NOMO-1 (cell line): ENCODE data around the gene THOC6.

Source experiments
- DNase-seq, 2 experiments: peaks; one replicate each; lab custom pipeline; 2025; ENCODE audit not compliant: unreplicated experiment in 2 of 2; lab: John Stamatoyannopoulos, UW

Gene THOC6

DNA sequence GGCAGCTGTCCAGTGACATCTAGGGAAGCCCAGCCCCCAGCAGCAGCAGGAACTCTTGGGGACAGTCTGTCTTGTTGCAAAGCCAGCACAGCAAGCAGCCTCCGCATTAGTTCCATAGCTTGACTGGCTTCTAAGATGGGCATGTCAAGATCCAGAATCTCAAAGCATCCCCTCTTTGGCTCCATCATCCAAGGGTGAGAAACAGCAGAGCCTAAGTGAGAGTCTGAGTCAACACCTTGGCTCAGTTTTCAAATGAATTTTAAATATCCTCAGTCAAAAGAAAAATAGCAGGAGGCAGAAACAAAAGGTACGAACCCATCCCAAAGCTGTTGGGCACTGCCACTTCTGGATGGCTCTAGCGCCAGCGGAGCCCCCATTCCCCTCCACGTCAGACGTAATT lies 8.9 kb upstream of the THOC6 start:
- no peak for DNase-seq

DNA sequence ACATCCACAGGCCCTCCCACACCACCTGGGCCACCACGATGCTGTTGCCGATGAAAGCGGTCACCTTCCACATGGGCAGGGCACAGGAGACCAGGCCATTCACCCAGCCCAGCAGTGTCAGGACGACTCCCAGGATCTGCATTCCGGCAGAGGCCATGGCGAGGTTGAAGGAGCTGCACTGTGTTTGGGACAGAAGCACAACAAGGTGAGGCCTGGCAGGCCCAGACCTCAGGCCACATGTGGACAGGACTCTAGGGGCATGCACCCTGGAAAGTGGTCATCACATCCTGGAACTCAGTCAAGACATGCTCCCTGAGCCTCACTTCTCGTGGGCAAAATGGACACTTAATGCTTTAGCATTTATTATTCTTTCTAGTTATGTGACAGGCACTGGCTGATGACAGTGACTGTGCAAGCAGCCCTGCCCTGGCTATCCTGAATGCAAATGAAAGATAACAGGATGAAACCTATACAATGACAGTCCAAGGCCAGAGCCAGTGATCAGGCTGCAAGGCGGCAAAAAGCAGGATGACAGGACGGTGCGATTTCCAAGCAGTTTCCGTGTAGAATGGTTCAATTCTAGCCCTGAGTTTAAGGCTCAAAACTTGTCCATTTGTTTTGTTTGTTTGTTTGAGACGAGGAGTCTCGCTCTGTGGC lies 7.8 kb upstream of the THOC6 start:
- no peak for DNase-seq

DNA sequence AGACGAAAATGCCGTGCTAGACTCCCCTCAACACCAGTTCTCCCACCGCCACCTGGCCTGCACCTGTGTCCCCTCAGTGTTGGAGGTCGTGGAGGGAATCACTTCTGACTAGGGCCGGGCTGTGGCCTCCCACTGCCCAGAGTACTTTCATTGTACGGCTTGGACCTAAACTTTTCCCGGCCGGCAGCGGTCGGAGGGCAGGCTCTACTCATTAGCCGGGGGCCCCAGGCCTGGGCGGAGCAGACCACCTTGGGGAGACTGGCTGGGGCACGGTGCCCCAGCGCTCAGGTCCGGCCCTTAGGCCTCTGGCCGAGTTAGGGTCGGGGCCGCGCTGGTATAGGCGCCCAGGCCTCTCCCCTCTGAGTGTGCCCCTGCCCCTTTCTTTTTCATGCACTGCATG lies 6.5 kb upstream of the THOC6 start:
- DNase-seq: no peak

DNA sequence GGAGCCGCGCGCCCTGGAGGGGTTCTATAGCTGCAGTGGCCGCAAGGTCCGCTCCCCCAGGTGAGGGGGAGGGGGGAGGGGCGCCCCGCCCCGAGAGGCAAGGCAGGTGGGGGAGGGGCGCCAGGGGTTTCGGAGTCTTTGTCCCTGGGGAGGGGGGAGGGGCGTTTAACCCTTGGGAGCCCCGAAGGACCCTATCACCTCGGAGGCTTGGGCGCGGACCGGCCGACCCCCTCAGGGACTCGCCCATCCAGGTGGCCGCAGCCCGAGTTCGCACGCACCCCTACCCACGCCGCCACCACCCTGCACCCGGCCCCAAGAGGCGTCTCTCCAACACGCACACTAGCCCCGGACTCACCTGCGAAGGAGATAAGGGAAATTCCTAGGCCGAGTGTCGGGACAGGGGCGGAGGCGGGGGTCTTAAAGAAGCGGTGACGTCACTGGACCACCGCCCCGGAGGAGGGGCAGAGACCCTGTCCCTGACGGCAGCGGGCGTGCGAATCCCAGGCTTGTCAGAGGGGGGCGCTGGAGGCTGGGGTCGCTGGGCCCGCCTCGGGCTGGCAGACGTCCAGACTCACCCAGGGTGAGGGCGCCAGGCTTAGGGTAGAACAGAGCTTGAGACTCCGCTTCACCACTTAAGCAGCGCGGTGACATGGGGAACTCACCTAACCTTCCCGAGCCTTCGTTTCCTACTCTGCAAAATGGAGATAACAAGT lies 5.9 kb upstream of the THOC6 start, which contains the start of gene CLDN6:
TSS of gene CLDN6 (minus strand) at position 390 of the 713 bp plus-strand sequence. CDS start 2,162 bp downstream, outside the sequence.
- DNase-seq: no peak

DNA sequence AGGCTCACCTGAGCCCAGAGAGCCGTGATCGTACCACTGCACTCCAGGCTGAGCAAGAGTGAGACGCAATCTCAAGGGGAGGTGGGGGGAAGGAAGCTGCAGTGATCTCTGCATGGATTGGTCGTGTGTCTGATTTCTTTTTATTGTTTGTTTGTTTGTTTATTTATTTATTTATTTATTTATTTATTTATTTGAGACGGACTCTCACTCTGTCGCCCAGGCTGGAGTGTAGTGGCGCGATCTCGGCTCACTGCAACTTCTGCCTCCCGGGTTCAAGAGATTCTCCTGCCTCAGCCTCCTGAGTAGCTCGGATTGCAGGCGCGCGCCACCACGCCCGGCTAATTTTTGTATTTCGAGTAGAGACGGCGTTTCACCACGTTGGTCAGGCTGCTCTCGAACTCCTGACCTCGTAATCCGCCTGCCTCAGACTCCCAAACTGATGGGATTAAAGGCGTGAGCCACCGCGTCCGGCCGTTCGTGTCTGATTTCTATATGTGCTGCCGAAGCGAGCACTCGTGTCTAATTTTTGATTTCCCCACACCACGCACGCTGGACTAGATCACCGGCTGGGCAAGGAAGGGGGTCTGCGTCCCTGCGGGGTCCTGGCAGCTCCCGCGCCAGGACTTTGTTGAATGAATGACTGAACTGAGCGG lies 4.1 kb upstream of the THOC6 start:
- no peak for DNase-seq

DNA sequence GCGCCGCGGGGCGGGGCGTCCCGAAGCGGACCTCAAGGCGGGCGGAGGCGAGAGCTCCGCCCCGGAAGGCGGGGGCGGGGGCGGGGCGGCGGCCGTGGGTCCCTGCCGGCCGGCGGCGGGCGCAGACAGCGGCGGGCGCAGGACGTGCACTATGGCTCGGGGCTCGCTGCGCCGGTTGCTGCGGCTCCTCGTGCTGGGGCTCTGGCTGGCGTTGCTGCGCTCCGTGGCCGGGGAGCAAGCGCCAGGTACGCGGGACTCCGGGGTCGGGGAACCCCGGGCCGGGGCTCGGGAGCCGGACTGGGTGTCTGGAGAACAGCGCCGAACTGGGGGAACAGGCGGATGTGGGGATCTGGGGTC lies 3.6 kb upstream of the THOC6 start, which contains the start of gene TNFRSF12A:
TSS of gene TNFRSF12A (plus strand) at position 122 of the 357 bp plus-strand sequence. CDS start at position 152, 30 bp downstream.
- DNase-seq: peak; percentile 66 to 87

DNA sequence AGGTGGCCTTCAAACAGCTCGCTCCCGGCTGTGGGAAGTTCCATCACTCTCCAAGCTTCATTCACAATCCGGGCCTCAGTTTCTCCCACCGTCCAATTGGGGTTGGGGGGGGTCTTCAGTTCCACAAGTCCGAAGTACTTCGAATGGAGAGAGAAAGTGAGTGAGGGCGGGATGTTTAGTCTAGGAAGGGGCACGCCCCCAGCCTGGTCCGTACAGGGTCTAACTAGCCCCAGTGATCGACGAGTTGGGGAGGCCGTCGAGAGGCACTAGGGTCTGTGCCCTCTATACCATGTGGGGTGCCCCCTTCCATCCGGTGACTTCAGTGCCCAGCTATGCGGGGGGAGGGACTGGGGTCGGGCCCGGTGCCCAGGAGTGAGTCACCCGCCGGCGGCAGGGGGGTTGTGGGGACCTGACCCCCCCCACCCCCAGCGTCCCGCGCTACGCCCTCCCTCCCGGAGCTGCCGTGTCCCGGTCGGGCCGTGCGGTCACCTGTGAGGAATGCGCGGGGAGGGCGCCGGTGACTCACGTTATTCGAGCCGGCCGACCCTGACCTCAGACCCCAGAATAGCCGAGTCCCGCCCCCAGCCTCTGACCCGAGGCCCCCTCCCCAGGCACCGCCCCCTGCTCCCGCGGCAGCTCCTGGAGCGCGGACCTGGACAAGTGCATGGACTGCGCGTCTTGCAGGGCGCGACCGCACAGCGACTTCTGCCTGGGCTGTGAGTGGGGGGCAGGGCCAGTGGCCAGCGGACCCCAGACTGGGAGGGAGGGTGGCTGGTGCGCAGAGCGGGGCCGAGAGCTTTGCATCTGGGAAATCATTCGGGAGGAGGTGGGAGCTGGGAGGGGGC lies 3.0 kb upstream of the THOC6 start:
- DNase-seq: peak in 1 of 2 experiments; percentile 37

DNA sequence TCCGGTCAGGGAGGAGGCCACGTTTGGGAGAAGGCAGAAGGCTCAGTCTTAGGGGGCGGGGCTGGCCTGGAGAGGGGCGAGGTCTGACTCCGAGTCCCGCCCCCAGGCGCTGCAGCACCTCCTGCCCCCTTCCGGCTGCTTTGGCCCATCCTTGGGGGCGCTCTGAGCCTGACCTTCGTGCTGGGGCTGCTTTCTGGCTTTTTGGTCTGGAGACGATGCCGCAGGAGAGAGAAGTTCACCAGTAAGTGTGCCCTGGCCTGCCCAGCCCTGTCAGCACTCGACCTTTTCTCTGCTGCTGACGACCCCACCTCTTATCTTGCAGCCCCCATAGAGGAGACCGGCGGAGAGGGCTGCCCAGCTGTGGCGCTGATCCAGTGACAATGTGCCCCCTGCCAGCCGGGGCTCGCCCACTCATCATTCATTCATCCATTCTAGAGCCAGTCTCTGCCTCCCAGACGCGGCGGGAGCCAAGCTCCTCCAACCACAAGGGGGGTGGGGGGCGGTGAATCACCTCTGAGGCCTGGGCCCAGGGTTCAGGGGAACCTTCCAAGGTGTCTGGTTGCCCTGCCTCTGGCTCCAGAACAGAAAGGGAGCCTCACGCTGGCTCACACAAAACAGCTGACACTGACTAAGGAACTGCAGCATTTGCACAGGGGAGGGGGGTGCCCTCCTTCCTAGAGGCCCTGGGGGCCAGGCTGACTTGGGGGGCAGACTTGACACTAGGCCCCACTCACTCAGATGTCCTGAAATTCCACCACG lies 2.2 kb upstream of the THOC6 start:
- DNase-seq: peak; percentile 74 to 91

DNA sequence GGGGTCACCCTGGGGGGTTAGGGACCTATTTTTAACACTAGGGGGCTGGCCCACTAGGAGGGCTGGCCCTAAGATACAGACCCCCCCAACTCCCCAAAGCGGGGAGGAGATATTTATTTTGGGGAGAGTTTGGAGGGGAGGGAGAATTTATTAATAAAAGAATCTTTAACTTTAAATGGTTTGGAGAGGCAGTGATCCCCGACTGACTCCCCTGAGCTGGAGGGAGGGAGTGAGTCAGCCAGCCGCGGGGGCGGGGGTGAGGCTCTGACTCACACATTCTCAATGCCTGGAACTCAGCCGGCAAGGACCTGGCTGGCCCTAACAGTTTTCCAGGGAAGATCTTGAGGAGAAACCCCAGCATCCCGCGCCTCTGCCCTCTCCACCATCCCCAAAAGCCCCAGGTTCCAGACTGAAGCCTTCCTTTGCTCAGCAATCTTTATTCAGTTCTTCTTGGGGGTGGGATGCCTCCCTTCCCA lies 1.6 kb upstream of the THOC6 start:
- DNase-seq: peak; percentile 34 to 59

DNA sequence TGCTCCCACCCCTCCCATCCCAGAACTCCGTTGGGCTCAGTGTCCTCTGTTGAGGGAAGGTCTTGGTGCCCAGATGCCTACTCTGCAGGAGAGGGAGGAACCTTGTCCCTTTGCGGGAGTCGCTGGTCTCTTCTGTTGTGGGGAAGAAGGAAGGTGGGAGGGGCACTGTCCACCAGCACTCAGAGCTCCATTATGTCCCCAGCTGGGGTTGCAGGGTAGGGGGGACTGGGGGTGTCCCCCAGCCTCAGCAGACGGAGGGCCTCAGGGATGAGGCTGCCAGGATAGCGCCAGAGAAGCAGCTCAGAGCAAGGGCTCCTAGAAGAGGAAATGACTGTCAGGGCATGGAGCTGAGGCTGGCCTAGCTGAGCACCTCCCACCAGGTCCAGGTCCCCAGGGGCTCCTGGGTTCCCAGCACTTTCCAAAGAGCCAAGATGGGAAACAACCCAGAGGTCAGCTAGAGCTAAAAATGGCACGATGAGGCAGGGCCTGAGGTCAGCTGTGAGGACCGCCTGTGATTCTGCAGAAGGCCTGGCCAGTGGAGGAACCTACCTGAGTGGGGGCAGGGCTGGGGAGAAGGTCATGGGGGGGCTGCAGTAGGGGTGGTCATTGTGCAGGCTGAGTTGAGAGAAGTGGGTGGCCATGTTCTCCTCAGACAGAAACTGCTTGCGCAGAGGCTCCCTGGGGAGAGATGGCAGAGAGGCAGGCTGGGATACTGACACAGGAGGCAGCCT lies 986 bp upstream of the THOC6 start:
- no peak for DNase-seq

DNA sequence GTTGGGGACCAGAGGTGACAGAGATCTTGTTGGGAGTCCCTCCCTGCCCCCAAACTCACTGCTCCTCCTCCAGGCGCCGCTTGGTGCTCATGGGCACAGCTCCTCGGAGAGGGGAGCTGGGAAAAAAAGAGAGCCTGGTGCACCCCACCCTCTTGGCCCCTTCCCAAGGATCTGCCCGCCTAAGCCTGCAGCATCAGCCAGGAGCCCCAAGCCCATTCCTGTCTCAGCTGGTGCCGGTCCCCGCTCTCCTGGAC lies 493 bp upstream of the THOC6 start:
- DNase-seq: no peak

DNA sequence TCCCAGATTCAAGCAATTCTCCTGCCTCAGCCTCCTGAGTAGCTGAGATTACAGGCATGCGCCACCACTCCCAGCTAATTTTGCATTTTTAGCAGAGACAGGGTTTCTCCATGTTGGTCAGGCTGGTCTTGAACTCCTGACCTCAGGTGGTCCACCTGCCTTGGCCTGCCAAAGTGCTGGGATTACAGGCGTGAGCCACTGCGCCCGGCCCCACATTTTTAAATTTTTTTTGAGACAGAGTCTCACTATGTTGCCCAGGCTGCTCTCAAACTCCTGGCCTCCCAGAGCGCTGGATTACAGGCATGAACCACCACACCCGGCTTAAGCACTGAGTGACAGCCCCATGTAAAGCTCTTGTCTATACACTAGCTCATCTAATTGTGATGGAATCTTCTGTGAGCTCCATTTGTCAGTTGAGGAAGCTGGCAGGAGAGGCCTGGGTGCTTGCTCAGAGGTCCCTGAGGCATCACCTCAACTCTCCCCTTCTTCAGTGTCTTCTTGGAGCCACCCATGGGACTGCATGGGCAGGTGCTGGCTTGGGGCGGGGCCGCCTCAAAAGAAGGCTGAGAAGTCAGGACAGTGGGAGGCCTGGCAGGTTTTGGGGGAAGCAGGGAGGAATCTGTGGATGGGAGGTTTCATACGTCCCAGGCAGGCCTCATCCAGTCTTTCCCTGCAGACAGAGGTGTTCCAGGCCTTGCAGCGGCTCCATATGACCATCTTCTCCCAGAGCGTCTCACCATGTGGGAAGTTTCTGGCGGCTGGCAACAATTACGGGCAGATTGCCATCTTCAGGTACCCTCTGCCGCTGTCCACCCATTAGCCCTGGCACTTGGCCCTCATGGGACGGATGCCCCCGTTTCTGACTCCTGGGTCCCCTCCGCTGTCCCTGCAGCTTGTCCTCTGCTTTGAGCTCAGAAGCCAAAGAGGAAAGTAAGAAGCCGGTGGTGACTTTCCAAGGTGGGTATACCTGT lies 1.5 kb downstream of the THOC6 start:
- DNase-seq: no peak

DNA sequence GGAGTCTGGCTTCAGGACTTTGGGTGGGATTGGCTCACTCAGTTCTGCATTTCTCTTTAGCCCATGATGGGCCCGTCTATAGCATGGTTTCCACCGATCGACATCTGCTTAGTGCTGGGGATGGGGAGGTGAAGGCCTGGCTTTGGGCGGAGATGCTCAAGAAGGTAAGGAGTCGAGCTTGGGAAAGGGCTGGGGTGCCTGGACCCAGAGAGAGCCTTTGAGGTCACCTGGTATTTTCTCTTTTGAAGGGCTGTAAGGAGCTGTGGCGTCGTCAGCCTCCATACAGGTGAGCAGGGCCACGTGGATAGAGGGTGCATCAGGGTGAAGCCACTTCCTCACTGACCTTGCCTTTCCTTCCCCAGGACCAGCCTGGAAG lies 2.2 kb downstream of the THOC6 start:
- no peak for DNase-seq

DNA sequence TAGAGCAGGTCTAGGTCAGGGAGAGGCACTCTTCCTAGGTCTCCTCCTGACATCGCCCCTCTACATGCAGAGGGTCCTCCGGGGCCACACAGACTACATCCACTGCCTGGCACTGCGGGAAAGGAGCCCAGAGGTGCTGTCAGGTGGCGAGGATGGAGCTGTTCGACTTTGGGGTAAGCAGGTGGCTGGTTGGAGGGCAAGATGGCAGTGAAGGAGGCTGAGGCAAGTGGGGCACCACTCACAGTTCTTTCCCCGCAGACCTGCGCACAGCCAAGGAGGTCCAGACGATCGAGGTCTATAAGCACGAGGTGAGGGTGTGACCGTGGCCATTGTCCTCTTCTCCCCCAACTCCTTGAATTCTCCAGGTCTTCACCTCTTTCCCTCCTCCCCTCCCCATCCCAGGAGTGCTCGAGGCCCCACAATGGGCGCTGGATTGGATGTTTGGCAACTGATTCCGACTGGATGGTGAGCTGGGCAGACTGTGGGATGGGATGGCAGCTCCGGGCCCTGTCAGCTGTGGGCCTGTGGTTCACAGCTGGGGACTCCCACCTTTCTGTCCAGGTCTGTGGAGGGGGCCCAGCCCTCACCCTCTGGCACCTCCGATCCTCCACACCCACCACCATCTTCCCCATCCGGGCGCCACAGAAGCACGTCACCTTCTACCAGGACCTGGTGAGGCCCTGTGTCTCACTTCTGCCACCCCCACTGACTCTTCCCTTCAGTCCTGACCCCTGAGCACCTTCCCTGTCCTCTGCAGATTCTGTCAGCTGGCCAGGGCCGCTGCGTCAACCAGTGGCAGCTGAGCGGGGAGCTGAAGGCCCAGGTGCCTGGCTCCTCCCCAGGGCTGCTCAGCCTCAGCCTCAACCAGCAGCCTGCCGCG lies 3.0 kb downstream of the THOC6 start:
- no peak for DNase-seq

DNA sequence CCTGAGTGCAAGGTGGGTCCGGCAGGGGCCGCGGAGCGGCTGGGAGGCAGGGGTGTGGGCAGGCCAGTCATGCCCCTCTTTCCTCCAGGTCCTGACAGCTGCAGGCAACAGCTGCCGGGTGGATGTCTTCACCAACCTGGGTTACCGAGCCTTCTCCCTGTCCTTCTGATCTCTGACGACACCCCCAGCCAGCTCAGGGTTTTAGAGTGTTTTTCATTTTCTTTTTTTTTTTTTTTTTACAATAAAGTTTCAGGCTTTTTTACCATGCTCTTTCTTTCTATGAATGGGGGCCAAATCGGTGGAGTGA lies 3.6 kb downstream of the THOC6 start:
- DNase-seq: no peak

DNA sequence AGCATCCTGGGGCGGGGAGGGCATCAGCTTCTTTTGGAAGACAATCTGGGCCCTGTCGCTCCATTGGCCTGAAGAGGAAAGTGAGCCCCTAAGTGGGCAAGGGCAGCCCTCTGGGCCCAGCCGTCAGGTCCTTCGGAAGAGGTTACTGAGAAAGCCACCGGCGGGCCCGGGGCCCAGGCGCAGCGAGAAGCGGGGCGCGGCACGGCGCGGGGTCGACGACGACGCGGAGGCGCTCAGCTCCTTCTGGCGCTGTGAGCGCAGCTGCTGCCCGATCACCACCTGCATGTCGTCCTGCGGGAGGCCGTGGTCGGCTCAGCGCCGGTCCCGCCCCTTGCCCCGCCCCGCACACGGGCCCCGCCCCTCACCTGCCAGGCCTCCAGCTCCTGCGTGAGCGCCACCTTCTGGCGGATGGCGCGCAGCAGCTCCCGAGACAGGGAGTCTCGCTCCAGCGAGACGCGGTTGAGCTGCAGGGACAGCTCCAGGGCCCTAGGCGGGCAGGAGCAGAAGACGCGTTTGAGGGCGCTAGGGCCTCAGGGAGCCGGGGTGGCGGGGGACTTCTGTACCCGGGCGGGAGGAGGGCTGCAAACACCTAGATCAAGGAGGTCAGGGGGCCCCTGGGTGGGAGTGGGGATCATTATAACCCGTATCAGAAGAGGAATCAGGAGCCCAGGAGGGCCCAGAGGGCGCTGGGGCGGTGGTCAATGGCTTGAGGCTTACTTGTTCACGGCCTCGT lies 4.3 kb downstream of the THOC6 start:
- peak; percentile 62 to 67 for DNase-seq

DNA sequence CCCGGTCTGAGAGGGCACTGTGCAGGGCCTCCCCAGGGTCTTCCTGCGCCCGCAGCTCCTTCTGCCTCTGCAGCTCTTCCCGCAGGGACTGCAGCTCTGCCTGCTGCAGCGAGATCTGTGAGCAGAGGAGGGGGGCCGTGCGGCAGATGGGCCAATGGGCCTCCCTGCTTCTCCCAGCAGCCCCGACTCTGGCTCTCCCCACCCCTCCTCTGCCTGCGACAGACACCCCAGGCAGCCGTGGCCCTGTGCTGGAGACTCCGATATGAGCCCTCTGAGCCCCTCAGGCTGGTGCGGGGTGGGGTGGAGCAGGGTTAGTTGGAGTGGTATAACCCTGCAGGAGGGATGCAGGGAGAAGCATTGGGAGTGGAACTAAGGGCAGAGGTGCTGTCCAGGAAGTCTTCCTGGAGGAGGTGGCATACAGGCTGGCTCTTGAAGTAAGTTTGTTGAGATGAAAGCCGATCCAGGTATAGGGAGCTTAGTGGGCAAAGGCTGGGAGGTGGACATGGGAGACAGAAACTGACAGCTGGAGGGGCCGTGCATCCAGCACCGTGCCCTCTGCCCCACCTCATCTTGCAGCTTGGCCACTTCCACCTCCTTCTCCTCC lies 5.0 kb downstream of the THOC6 start:
- DNase-seq: no peak
